GM21423 (cell line): ENCODE results near the gene TRAF1.

Experiments used
- ATAC-seq: cut with Tn5 transposase; IDR thresholded peaks from one replicate; pipeline ENCODE4 v1.9.1; 2021; ENCODE audit warnings: mild to moderate bottlenecking, moderate library complexity; ENCODE audit not compliant: unreplicated experiment

The TRAF1 gene

GRCh38 chr9:120873512-120873911 is 53.1 kb downstream of the TRAF1 start:
- no peak for ATAC-seq

DNA sequence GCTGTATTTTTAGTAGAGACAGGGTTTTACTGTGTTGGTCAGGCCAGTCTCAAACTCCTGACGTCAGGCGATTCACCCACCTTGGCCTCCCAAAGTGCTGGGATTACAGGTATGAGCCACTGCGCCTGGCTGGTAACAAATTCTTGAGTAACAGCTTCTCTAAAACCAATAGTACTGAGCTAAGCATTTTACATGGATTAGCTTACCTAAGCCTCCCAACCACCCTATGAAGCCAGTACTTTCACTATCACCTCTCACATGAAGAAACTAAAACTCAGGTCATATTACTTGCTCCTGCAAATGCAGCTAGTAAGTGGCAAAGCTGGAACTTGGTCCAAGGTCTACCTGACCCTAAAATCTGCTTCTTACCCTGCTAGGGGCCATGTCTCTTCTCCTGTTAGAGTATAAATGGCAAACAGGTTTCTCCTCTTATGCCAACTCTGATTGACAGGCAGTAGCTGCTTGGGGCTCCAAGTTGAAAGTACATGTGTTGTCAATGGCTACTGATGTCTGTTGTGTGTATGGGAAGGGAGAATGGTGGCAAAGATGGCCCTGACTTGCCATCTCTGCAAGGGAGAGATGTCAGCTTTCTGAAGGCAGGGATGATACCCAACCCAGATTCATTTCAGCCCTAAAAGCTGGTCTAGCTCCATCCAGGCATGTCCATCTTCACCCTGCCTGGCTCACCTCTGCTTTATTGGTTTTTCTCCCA is 53.6 kb downstream of the TRAF1 start:
- ATAC-seq: no peak

- ATAC-seq: no peak
Observed at GRCh38 chr9:120870206-120870605, 56.4 kb downstream of the TRAF1 start.

DNA sequence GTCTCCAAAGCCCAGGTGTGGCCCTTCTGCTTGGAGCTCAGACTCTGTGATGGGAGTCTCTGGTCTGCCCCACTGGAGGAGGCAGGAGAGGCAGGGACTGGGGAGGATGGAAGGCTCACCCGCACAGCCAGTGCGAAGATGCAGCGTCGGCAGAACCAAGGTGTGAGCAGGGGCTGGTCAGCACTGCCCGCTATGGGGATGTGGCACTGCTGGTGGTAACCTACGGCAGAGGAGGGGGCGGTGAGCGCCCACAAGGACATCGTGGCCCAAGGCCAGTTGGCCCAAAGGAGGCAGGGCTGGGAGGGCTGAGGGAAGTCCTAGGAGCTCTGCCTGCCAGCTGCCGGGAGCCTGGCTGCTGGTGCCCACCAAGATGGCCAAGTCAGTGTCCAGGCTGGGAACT is 56.9 kb downstream of the TRAF1 start:
- no peak for ATAC-seq

DNA sequence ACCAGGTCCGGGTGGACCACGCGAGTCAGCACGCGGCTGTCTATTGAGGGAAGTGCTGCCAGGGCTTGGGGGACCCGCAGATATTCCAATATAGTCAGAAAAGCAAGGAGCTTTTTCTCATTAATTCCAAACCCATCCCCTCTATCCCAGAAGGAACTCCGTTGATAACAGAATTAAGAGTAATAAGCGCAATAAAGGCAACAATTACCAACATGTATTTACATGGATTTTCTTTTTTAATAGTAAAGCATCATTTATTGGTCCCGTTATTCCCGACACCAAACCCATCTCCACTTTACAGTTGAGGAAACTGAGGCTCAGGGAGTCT is 57.3 kb downstream of the TRAF1 start:
- ATAC-seq: no peak

DNA sequence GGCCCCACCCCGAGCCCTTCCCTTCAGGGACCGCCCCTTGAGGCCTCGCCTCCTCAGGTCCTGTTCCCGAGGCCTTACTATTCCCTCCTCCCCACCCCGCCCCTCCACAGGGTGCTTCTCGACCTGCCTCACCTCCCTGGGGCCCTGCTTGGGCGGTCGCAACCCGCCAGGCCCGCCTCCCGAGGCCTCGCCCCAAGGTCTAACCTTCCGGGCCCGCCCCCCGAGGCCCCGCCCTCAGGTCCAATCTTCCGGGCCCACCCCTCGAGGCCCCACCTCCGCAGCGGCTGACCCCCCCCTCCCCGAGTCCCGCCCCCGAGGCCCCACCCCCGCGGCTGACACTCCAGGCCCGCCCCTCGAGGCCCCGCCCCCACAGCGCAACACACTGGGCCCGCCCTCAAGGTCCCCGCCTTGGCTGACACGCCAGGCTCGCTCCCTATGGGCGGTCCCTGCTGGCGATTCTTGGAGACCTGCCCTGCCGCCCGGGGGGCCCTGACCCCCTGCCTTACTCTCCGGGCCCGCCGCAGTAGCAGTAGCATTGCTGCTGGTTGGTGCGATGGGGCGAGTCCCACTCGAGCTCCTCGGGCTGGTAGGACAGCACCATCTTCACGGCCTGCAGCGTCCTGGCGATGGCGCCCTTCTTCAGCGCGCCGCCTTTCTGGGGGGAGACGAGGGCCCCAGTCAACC is 57.8 kb downstream of the TRAF1 start:
- ATAC-seq: peak; percentile 92

GRCh38 chr9:120868339-120868675 is 58.3 kb downstream of the TRAF1 start:
- ATAC-seq: no peak

- no peak for ATAC-seq
Observed at GRCh38 chr9:120867676-120868338, 58.8 kb downstream of the TRAF1 start.

GRCh38 chr9:120866651-120867050 is 59.9 kb downstream of the TRAF1 start:
- ATAC-seq: no peak

DNA sequence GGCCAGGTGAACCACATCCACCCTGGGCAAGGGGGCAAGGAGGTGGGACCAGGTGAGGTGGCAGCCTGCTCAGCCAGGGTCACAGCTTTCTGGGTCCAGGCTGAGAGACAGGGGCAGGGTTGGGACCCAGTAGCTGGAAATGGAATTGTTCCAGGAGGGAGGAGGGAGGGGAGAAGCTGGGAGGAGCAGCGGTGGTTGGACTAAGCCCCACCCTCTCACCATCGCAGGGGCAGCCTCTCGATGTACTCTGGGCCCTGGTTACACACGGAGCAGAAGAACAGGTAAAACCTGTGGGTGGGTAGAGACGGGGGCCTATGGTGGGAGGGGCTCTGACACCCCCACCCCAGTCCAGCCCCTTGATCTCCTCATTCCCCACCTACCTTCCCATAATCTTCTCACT is 60.8 kb downstream of the TRAF1 start:
- no peak for ATAC-seq

- ATAC-seq: no peak
Observed at GRCh38 chr9:120865176-120865575, 61.4 kb downstream of the TRAF1 start.

- no peak for ATAC-seq
Observed at GRCh38 chr9:120864719-120865118, 61.9 kb downstream of the TRAF1 start.

DNA sequence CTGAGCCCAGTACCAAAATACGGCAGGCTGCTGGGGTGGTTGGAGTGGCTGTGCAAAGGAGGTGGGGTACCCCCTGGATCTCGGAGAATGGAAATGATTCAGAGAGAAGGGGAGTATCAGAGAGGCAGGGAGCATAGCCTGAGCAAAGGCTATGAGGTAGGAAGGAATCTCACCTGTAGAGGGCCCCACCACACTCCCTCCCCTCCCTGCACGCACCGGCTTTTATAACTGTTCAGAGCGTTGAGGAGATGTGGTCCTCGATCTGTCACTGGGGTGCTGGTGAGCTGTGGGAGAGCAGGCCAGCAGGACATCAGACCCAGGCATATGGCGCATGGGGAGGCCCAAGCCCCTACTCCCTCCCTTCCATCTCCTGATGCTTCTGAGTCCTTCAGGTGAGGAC is 62.8 kb downstream of the TRAF1 start:
- no peak for ATAC-seq

GRCh38 chr9:120862452-120862851 is 64.1 kb downstream of the TRAF1 start:
- no peak for ATAC-seq

GRCh38 chr9:120861935-120862334 is 64.7 kb downstream of the TRAF1 start:
- ATAC-seq: no peak

DNA sequence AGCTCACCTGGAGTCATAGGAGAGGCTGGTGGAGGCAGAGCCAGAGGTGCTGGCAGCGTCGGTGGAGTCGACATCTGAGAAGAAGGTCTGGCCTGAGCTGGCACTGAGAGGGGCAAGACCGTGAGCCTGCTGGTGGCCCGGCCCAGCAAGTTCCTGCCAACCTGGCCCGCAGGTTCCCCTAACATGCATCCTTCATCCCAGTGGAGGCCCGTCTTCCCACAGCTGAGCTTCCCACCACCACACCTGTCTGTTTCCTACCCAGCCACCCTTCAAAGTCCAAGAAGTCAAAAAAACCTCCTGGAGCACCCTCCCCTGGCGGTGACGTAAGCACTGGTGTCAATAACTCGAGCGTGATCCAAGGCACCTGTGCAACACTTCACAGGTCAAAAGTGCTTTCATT is 66.5 kb downstream of the TRAF1 start:
- no peak for ATAC-seq

DNA sequence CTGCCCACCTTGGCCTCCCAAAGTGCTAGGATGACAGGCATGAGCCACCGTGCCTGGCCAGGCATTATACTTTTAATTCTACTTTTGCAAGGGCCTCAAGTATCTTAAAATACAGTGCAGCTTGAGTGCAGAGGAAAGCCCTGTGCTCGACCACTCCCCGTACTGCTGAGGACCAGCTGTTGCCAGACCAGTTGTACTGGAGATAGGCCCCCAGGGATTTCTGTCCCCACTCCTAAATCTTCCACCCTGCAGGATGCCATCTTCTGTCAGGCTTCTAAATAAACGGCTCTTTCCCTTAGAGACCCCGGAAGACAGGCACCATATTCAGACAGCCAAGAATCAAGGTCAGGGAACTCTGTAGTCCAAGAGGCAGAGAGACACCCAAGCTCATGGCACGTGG is 67.2 kb downstream of the TRAF1 start:
- no peak for ATAC-seq

DNA sequence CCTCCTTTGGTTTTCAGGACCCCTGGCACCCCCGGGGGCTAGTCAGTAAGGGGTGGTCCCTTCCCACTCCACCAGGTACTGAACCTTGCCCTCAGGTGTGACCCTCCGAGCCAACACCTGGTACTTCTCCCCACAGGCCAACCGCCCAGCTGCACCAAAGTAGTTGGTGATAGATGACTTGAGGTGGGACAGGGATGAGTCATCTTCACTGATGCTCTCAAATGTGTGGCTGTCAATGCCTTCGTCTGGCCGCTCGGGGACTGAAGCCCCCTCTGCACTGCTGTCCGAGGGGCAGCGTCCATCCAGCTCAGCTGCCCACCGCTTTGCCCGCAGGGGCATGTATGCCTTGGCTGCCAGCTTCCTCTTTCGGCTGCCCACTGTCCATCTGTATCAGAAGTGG is 68.7 kb downstream of the TRAF1 start:
- no peak for ATAC-seq

- ATAC-seq: no peak
Observed at GRCh38 chr9:120857481-120857880, 69.1 kb downstream of the TRAF1 start.

DNA sequence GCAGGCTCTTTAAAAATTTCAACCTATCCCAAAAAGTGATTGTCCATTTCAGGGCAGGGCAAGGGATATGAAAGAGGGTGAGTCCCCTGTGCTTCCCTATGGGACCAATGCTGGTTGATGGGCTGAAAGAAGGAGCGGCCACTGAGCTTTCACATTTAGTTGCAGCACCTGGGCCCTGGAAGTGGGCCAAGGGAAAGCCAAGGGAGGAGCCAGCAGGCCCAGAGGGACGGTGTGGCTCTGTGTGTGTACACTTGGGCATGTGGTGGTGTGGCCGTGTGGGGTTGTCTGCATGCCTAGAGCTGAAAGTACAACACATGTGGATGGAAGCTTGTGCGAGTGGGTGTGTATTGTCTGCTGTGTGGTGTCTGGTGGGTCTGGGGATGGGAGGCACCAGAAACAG is 69.9 kb downstream of the TRAF1 start:
- ATAC-seq: no peak

GRCh38 chr9:120855827-120856670 is 70.5 kb downstream of the TRAF1 start:
- ATAC-seq: no peak
